AG09309 (cell line): ENCODE measurements around the gene GALNT14.

ENCODE experiments used
- DNase-seq: peaks from one replicate; pipeline ENCODE4 v3.0.0-alpha.2; 2010; ENCODE audit warnings: low read depth
- H3K4me3 ChIP-seq: 2 replicates; pipeline ENCODE4 v1.5.1; 2011; ENCODE audit warnings: mild to moderate bottlenecking, low read depth, low read length, moderate library complexity; ENCODE audit not compliant: control insufficient read depth
- TF ChIP-seq, protein P1 (sequence below): IDR thresholded peaks from 2 replicates; pipeline ENCODE4 v1.5.1; 2011; ENCODE audit warnings: mild to moderate bottlenecking, low read depth, low read length, inconsistent platforms; ENCODE audit not compliant: insufficient read depth, control insufficient read depth; ENCODE audit errors: missing control alignments

The GALNT14 gene

DNA sequence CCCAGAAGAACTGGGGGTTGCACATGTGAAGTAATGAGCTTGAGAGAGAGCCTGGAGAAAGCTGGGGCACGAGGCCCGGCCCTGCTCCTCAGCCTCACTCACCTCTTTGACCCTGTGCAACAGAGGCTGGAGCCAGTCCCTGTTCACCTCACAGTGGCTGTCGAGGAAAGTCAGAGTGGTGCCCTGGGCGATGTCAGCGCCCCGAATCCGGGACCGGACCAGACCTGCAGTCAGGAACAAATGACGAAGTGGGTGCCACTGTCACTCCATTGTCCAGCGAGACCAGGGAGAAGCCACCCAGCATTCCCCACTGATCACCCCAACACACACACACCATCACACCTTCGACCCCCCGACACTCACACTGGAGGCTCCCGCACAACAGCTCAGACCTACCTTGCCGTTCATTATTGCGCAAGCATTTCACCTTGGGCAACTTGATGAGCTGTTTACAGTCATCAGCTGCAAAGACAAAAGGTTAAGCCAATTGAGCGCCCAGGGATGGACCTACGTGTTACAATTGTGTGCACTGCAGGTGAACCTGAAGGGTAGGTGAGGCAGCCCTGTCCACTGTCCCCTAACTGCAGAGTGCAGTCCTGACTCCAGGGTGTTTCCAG, 182.6 kb downstream of the GALNT14 start:
- TF ChIP-seq, protein P1, sequence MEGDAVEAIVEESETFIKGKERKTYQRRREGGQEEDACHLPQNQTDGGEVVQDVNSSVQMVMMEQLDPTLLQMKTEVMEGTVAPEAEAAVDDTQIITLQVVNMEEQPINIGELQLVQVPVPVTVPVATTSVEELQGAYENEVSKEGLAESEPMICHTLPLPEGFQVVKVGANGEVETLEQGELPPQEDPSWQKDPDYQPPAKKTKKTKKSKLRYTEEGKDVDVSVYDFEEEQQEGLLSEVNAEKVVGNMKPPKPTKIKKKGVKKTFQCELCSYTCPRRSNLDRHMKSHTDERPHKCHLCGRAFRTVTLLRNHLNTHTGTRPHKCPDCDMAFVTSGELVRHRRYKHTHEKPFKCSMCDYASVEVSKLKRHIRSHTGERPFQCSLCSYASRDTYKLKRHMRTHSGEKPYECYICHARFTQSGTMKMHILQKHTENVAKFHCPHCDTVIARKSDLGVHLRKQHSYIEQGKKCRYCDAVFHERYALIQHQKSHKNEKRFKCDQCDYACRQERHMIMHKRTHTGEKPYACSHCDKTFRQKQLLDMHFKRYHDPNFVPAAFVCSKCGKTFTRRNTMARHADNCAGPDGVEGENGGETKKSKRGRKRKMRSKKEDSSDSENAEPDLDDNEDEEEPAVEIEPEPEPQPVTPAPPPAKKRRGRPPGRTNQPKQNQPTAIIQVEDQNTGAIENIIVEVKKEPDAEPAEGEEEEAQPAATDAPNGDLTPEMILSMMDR: no peak
- no peak for DNase-seq
- H3K4me3 ChIP-seq: no peak overlapping the region

DNA sequence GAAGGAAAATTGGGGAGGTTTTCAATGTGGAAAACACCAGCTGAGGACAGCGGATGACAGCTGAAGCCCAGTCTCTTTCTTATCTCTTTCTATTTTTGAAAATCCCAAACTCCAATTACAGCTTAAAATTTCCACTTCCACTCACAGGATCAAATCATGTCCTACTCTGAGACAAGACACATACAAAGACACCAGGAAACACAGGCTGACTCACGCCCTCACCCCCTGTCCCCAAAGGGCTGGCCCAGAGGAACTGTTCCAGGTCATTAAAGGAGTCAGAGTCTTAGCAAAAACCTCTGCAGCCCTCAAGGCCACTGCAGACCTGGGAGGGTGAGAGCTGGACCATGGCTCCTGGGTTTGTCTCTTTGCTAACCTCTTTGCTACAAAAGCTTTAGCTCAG, 187.9 kb downstream of the GALNT14 start:
- TF ChIP-seq, protein P1: no peak
- no peak for DNase-seq
- H3K4me3 ChIP-seq: no peak overlapping the region

DNA sequence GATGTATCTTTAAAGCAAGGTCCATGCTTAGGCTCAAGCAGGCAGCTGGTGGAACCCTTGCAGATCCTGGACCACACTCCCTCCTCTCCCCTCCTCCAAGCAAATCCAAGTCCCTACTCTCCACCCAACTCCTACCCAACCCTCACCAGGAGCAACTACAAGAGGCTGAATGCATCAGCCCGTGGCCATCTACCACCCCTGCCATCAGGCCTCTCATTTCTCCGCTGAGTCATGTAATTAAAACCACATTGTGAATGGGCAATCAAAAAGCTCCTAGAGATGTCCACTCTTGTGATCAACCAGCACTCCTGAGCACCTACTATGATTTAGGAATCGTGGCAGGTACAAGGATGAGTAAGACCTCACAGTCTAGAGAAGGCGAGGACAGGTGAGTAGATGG, 188.8 kb downstream of the GALNT14 start:
- TF ChIP-seq, protein P1: no peak
- no peak overlapping the region for H3K4me3 ChIP-seq

DNA sequence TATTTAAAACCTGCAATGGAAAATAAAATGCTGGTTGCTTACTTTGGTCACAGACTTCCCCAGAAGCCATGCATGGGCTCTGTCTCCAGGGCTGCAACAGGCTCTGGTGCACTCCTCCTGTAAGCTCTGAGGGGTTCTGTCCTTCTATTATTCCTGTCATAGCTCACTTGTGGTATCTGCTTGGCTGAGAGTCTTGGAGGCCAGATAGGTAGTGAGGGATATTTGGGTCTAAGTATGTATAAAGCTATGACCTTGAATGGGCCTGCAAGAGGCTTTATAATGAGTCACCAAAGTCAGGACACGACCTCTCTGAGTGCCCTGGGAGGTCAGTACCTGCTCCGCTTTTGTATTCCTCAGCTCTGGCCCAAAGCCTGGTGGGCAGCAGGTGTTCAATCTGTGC, 189.4 kb downstream of the GALNT14 start:
- TF ChIP-seq, protein P1: no peak
- DNase-seq: no peak
- no peak overlapping the region for H3K4me3 ChIP-seq

More for the DNA sequence above, 188.8 kb downstream of the GALNT14 start:
- no peak for DNase-seq

DNA sequence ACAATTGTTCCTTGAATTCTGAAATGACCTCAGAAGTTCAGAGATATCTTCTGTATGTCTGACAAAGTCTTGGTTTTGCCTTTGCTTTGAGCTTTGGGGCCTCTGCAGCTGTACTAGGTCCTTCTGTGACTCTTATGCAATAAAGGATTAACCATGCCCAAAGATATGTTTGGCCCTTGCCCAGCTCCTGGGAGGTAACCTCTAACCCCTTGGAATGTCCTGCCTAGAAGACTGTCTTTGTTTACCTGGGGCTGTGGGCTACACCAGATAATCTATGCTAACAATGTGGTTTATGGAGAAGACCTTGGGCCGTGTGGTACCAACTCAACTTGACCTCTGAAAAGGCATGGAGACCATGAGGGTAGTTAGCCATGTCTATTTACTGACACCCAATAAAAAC, 190.1 kb downstream of the GALNT14 start:
- TF ChIP-seq, protein P1: no peak
- no peak for DNase-seq
- H3K4me3 ChIP-seq: no peak overlapping the region

DNA sequence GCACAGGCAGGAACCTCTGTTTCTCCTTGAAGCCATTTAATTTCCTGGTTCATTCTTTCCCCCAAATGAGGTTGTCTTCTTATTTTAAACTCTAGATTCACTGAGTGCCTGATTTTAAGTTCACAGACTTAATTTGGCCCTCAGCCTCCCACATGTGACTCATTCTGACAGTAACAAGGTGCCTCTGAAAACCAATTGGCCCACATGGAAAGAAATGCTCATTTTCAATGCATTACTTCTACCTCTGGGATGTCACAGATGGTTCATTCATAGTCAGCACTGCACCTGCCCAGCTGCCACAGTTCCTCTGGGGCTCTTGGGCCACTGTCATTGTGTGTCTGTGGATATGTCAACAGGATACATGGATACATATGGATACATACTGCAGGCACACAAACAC, 190.6 kb downstream of the GALNT14 start:
- no peak for DNase-seq
- TF ChIP-seq, protein P1: no peak
- H3K4me3 ChIP-seq: no peak overlapping the region
